ENCODE measurements around the gene GRID2. TPM values are rescaled to one million over a fixed set of nuclear protein-coding genes. Genes with fewer than 3 reads are reported as not detected.

The GRID2 gene
- total and polyA plus RNA-seq, 2 of the 13 experiments (the other 11 are each of a cell fraction or from before 2014, with no cell fraction given): not detected

- 2% methylated on average over 2 of the region's 2 CpGs for WGBS (ENCODE audit: low lambda C conversion rate)
- Histone ChIP-seq H3K79me2 (ENCODE audit: insufficient read depth, low read length) (no peaks in the 10 kb centered on the region), H3K4me2 (ENCODE audit: low read depth, low read length) (no peak overlapping the region), H2AFZ (ENCODE audit: low read length) (no peak overlapping the region), H3K27ac (ENCODE audit: extremely low read length, insufficient read depth, low read length) (no peak overlapping the region), H3K27me3 (ENCODE audit: control insufficient read depth in 1 of 2, insufficient read depth in 2 of 2, low read length in 2 of 2) (no peaks in the 10 kb centered on the region), H4K20me1 (ENCODE audit: insufficient read depth, low read length) (no peaks in the 10 kb centered on the region), H3K4me1 (ENCODE audit: insufficient read depth, low read length) (no peaks in the 10 kb centered on the region), H3K9me3 (ENCODE audit: low read length) (no peaks in the 10 kb centered on the region), H3K4me3 (replicated peaks in 1 of 3; ENCODE audit: insufficient read depth in 1 of 3, low read depth in 2 of 3, low read length in 3 of 3) (no peak overlapping the region), H3K9ac (ENCODE audit: insufficient read depth, low read depth, low read length) (no peak overlapping the region), H3K36me3 (replicated peaks in 1 of 2; ENCODE audit: control insufficient read depth in 1 of 2, insufficient read depth in 2 of 2, low read length in 2 of 2) (no peaks in the 10 kb centered on the region)
- in situ Hi-C loops (cut with HindIII; ENCODE audit: extremely low pct_ligation_motif_present, low pct_unique_long_range_greater_than_20kb) (no loop called here), intact Hi-C loops (cut with micrococcal nuclease; ENCODE audit: unreplicated experiment) (no loop called here)
- ATAC-seq: no peak
- BruUV-seq (replicated peaks): no TSS peak
- TF ChIP-seq ZNF224 (CRISPR knock-in tag; IDR thresholded peaks at IDR 0.05) (no peak), ZNF704 (CRISPR knock-in tag; IDR thresholded peaks at IDR 0.05; ENCODE audit: borderline replicate concordance) (no peak), NCOR1 (IDR thresholded peaks at IDR 0.05; ENCODE audit: borderline replicate concordance, low read length) (no peak), PAXIP1 (CRISPR knock-in tag; conservative IDR thresholded peaks at IDR 0.05) (no peak), ZNF350 (CRISPR knock-in tag; IDR thresholded peaks at IDR 0.05; ENCODE audit: borderline replicate concordance, low read depth) (no peak), MYNN (CRISPR knock-in tag; IDR thresholded peaks at IDR 0.05; ENCODE audit: low read depth) (no peak), ELF1 (CRISPR knock-in tag; IDR thresholded peaks at IDR 0.05) (no peak), JARID2 (CRISPR knock-in tag; IDR thresholded peaks at IDR 0.05; ENCODE audit: insufficient replicate concordance) (no peak), CTCF (CRISPR knock-in tag; IDR thresholded peaks at IDR 0.05) (no peak), DMAP1 (CRISPR knock-in tag; IDR thresholded peaks at IDR 0.05) (no peak), FOXM1 (CRISPR knock-in tag; IDR thresholded peaks at IDR 0.05) (no peak), ZNF850 (CRISPR knock-in tag; conservative IDR thresholded peaks at IDR 0.05) (no peak), CCDC6 (CRISPR knock-in tag; IDR thresholded peaks at IDR 0.05) (no peak), NR3C1 (CRISPR knock-in tag; IDR thresholded peaks at IDR 0.05) (no peak), TAF1 (CRISPR knock-in tag; IDR thresholded peaks at IDR 0.05) (no peak), RNF2 (conservative IDR thresholded peaks at IDR 0.05; ENCODE audit: low read depth) (no peak), ATAD3A (CRISPR knock-in tag; IDR thresholded peaks at IDR 0.05) (no peak)
- ChIA-PET POLR2A (no interaction called here), CTCF (ENCODE audit: low intra/inter-chr PET ratio, low total read pairs) (no interaction called here)
- no peak for DNase-seq (ENCODE audit: low spot score)
- FAIRE-seq: no peak
Measured at GRCh38 chr4:93232883-93233282, 929.1 kb downstream of the GRID2 start.

Data from HepG2 (cell line).